H9 (cell line): ENCODE results near the gene GRIP1. TPM values are rescaled to one million over a fixed set of nuclear protein-coding genes. Genes with fewer than 3 reads are reported as not detected.

Source experiments
- DNase-seq: peaks from one replicate; pipeline ENCODE4 v3.0.0-alpha.2; 2017
- H2AFZ ChIP-seq: one replicate; pipeline ENCODE4 v1.6.1; 2013; ENCODE audit warnings: mild to moderate bottlenecking, low read length, control low read depth, moderate library complexity
- H2AK5ac ChIP-seq: 2 replicates; pipeline ENCODE4 v1.6.1; 2013; ENCODE audit warnings: low read length, control low read depth, mixed read lengths; ENCODE audit not compliant: insufficient read length
- H2BK120ac ChIP-seq: one replicate; pipeline ENCODE4 v1.6.1; 2013; ENCODE audit warnings: low read depth, mild to moderate bottlenecking, low read length, control low read depth, inconsistent platforms; ENCODE audit not compliant: poor library complexity, severe bottlenecking
- H2BK12ac ChIP-seq: 2 replicates; pipeline ENCODE4 v1.6.1; 2013; ENCODE audit warnings: low read length, control low read depth, mixed read lengths, low read depth; ENCODE audit not compliant: insufficient read length
- H2BK15ac ChIP-seq: 2 replicates; pipeline ENCODE4 v1.6.1; 2013; ENCODE audit warnings: low read depth, low read length, control low read depth
- H2BK20ac ChIP-seq: one replicate; pipeline ENCODE4 v1.6.1; 2013; ENCODE audit warnings: low read depth, mild to moderate bottlenecking, low read length, control low read depth, inconsistent platforms; ENCODE audit not compliant: poor library complexity, severe bottlenecking
- H2BK5ac ChIP-seq: 2 replicates; pipeline ENCODE4 v1.6.1; 2013; ENCODE audit warnings: low read length, control low read depth, mixed read lengths; ENCODE audit not compliant: insufficient read length
- H3K14ac ChIP-seq: 2 replicates; pipeline ENCODE4 v1.6.1; 2013; ENCODE audit warnings: low read length, control low read depth; ENCODE audit not compliant: insufficient read depth
- H3K18ac ChIP-seq: 2 replicates; pipeline ENCODE4 v1.6.1; 2013; ENCODE audit warnings: low read depth, mild to moderate bottlenecking, mixed read lengths, low read length, control low read depth; ENCODE audit not compliant: insufficient read length
- H3K23ac ChIP-seq: 2 replicates; pipeline ENCODE4 v1.6.1; 2013; ENCODE audit warnings: low read length, control low read depth, mixed read lengths, low read depth; ENCODE audit not compliant: insufficient read length
- H3K23me2 ChIP-seq: 2 replicates; pipeline ENCODE4 v1.6.1; 2013; ENCODE audit warnings: low read depth, mild to moderate bottlenecking, mixed read lengths, low read length, control low read depth; ENCODE audit not compliant: insufficient read length, poor library complexity, severe bottlenecking
- H3K27ac ChIP-seq: 2 replicates; pipeline ENCODE4 v1.5.1; 2013; ENCODE audit warnings: low read length, control low read depth, mixed read lengths, low read depth; ENCODE audit not compliant: insufficient read length
- H3K27me3 ChIP-seq: 2 replicates; pipeline ENCODE4 v1.6.1; 2013; ENCODE audit warnings: low read length, control low read depth, inconsistent platforms; ENCODE audit not compliant: insufficient read depth
- H3K4ac ChIP-seq: 2 replicates; pipeline ENCODE4 v1.6.1; 2013; ENCODE audit warnings: low read depth, mild to moderate bottlenecking, control low read depth, inconsistent platforms, low read length, moderate library complexity
- H3K4me1 ChIP-seq: 2 replicates; pipeline ENCODE4 v1.6.1; 2013; ENCODE audit warnings: low read length, control low read depth, inconsistent platforms; ENCODE audit not compliant: insufficient read depth
- H3K4me2 ChIP-seq: 2 replicates; pipeline ENCODE4 v1.6.1; 2013; ENCODE audit warnings: low read length, control low read depth, mixed read lengths; ENCODE audit not compliant: insufficient read length, insufficient read depth
- H3K56ac ChIP-seq: 2 replicates; pipeline ENCODE4 v1.6.1; 2013; ENCODE audit warnings: low read depth, mild to moderate bottlenecking, mixed read lengths, low read length, control low read depth; ENCODE audit not compliant: insufficient read length
- H3K79me1 ChIP-seq: 2 replicates; pipeline ENCODE4 v1.6.1; 2013; ENCODE audit warnings: low read depth, mild to moderate bottlenecking, moderate library complexity, low read length, control low read depth, inconsistent platforms; ENCODE audit not compliant: insufficient read depth, poor library complexity, severe bottlenecking
- H3K79me2 ChIP-seq: 2 replicates; pipeline ENCODE4 v1.6.1; 2013; ENCODE audit warnings: low read length, control low read depth, inconsistent platforms; ENCODE audit not compliant: insufficient read depth
- H3K9ac ChIP-seq: 2 replicates; pipeline ENCODE4 v1.6.1; 2013; ENCODE audit warnings: low read length, control low read depth, mixed read lengths; ENCODE audit not compliant: insufficient read length; ENCODE audit errors: extremely low read depth
- H3K9me3 ChIP-seq: one replicate; pipeline ENCODE4 v1.6.1; 2013; ENCODE audit warnings: low read depth, low read length, inconsistent platforms; ENCODE audit not compliant: control insufficient read depth
- H3T11ph ChIP-seq: one replicate; pipeline ENCODE4 v1.6.1; 2013; ENCODE audit warnings: mild to moderate bottlenecking, low read length, control low read depth, inconsistent platforms
- H4K20me1 ChIP-seq: one replicate; pipeline ENCODE4 v1.6.1; 2013; ENCODE audit not compliant: control insufficient read depth, insufficient read length, insufficient read depth
- H4K5ac ChIP-seq: 2 replicates; pipeline ENCODE4 v1.6.1; 2013; ENCODE audit warnings: low read depth, mild to moderate bottlenecking, mixed read lengths, low read length, control low read depth; ENCODE audit not compliant: insufficient read length
- H4K8ac ChIP-seq: replicated peaks from 2 replicates; pipeline ENCODE4 v1.6.1; 2013; ENCODE audit warnings: low read length, control low read depth, mixed read lengths, low read depth; ENCODE audit not compliant: insufficient read length
- H4K91ac ChIP-seq: 2 replicates; pipeline ENCODE4 v1.6.1; 2013; ENCODE audit warnings: low read depth, mild to moderate bottlenecking, moderate library complexity, mixed read lengths, low read length, control low read depth; ENCODE audit not compliant: insufficient read length
- H3K27ac Mint-ChIP-seq, 3 experiments: 2 replicates in 2 of 3; 3 replicates in 1 of 3; pipeline ENCODE4 v1.8.0; 2020 to 2021; ENCODE audit warnings: mixed read lengths in 3 of 3, mild to moderate bottlenecking in 1 of 3, moderate library complexity in 1 of 3
- H3K27me3 Mint-ChIP-seq: 2 replicates; pipeline ENCODE4 v1.8.0; 2021; ENCODE audit warnings: low read depth, mild to moderate bottlenecking, moderate library complexity, mixed read lengths
- H3K36me3 Mint-ChIP-seq, 3 experiments: 2 replicates in 2 of 3; 3 replicates in 1 of 3; pipeline ENCODE4 v1.8.0; 2020 to 2021; ENCODE audit warnings: low read depth in 3 of 3, mixed read lengths in 3 of 3; ENCODE audit not compliant: insufficient read depth in 1 of 3
- H3K4me1 Mint-ChIP-seq, 2 experiments: 2 replicates each; pipeline ENCODE4 v1.8.0; 2020; ENCODE audit warnings: mixed read lengths in 2 of 2
- H3K4me3 Mint-ChIP-seq, 2 experiments: 2 replicates in 1 of 2; 3 replicates in 1 of 2; pipeline ENCODE4 v1.8.0; 2020 to 2021; ENCODE audit warnings: mild to moderate bottlenecking in 2 of 2, mixed read lengths in 2 of 2, moderate library complexity in 1 of 2
- H3K9me3 Mint-ChIP-seq, 2 experiments: 2 replicates in 1 of 2; 3 replicates in 1 of 2; pipeline ENCODE4 v1.8.0; 2020; ENCODE audit warnings: mild to moderate bottlenecking in 2 of 2, mixed read lengths in 2 of 2, moderate library complexity in 1 of 2
- CTCF ChIP-seq: fragments of 200-600 bp; sonication (generic); conservative IDR thresholded peaks from 3 replicates; pipeline ENCODE4 v1.8.0; 2021; ENCODE audit warnings: antibody characterized with exemption, mild to moderate bottlenecking
- WGBS: extraction: QIAGEN DNeasy Blood & Tissue Kit; methylation state at CpG from one replicate; pipeline ENCODE4 v1.1.7; 2013; ENCODE audit warnings: missing lambda C conversion rate, low lambda C conversion rate, mixed read lengths; ENCODE audit not compliant: insufficient read length; ENCODE audit errors: extremely low coverage; 5-methylcytosine and 5-hydroxymethylcytosine counted together
- total RNA-seq: library from RNA; stranded (reverse); gene quantifications from 2 replicates; pipeline ENCODE4 v1.2.1, GENCODE V29; 2021

GRIP1 gene
- total RNA-seq, 1 experiment from 2014 or later = 19.5 TPM

DNA sequence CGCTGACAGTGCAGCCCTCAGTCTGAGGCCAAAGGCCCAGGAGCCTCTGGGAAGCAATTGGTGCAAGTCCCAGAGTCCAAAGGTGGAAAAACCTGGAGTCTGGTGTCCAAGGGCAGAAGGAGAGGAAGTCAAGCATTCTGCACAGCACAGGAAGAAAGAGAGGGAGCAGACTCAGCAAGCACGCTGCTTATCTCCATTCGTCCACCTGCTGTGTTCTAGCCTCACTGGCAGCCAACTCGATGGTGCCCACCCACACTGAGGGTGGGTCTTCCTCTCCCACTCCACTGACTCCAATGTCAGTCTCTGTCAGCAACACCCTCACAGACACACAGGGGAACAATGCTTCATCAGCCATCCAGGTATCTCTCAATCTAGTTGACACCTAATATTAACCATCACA lies 337.8 kb downstream of the GRIP1 start:
- Mint-ChIP-seq H3K36me3 (peaks cover 40 to 58% (median 50%) of the 10 kb centered on the region in 3 experiments), H3K27ac (no peak overlapping the region), H3K27me3 (no peaks in the 10 kb centered on the region), H3K9me3 (peaks cover 18 to 26% of the 10 kb centered on the region in 2 experiments), H3K4me3 (no peak overlapping the region), H3K4me1 (no peaks in the 10 kb centered on the region)
- Histone ChIP-seq H3K79me2 (no peaks in the 10 kb centered on the region), H3K4me2 (no peak overlapping the region), H4K20me1 (no peaks in the 10 kb centered on the region), H2AFZ (no peak overlapping the region), H3K79me1 (no peaks in the 10 kb centered on the region), H3K4me1 (no peaks in the 10 kb centered on the region), H4K91ac (no peak overlapping the region), H2BK20ac (no peak overlapping the region), H2BK5ac (no peak overlapping the region), H3K23ac (no peak overlapping the region), H2BK12ac (no peak overlapping the region), H3K23me2 (peaks cover 3% of the 10 kb centered on the region), H3K14ac (no peak overlapping the region), H3K18ac (no peak overlapping the region), H4K5ac (no peak overlapping the region), H3K4ac (no peak overlapping the region), H3K9me3 (peaks cover 13% of the 10 kb centered on the region), H3K27ac (no peak overlapping the region), H3K27me3 (no peaks in the 10 kb centered on the region), H3T11ph (no peak overlapping the region), H2BK120ac (no peak overlapping the region), H3K9ac (no peak overlapping the region), H2BK15ac (no peak overlapping the region), H4K8ac (no peak overlapping the region), H3K56ac (no peak overlapping the region), H2AK5ac (no peak overlapping the region)
- TF ChIP-seq CTCF = no peak
- DNase-seq = no peak
- WGBS = no CpG with 5 or more reads among the region's 4 CpGs
